Uterus (tissue), 4 donors: ENCODE measurements around the gene CIROP. TPM values are rescaled to one million over a fixed set of nuclear protein-coding genes. Genes with fewer than 3 reads are reported as not detected.

Experiments
- DNase-seq, 2 donors: peaks; one replicate each; pipeline ENCODE4 v3.0.0-alpha.2; 2019 to 2020
- H3K27ac ChIP-seq, 2 donors: fragments of 200-600 bp; sonication (generic); 1 replicate in 1 of 2; 2 replicates in 1 of 2; pipeline ENCODE4 v1.5.1; 2016 to 2018
- H3K27me3 ChIP-seq, 2 donors: fragments of 200-600 bp; sonication (generic); one replicate each; pipeline ENCODE4 v1.5.1; 2018 to 2019; ENCODE audit warnings: control low read depth in 1 of 2
- H3K36me3 ChIP-seq, 2 donors: fragments of 200-600 bp; sonication (generic); one replicate each; pipeline ENCODE4 v1.5.1; 2019; ENCODE audit warnings: control low read depth in 1 of 2
- H3K4me1 ChIP-seq, 2 donors: fragments of 200-600 bp; sonication (generic); one replicate each; pipeline ENCODE4 v1.5.1; 2018 to 2019; ENCODE audit warnings: control low read depth in 1 of 2
- H3K4me3 ChIP-seq, 2 donors: fragments of 200-600 bp; sonication (generic); 1 replicate in 1 of 2; 2 replicates in 1 of 2; pipeline ENCODE4 v1.5.1; 2018 to 2019; ENCODE audit warnings: mild to moderate bottlenecking in 1 of 2
- H3K9me3 ChIP-seq, 2 donors: fragments of 200-600 bp; sonication (generic); one replicate each; pipeline ENCODE4 v1.5.1; 2019; ENCODE audit warnings: control low read depth in 1 of 2
- CTCF ChIP-seq, 4 experiments: fragments of 200-600 bp in 2 of 4; fragments of 450-650 bp in 2 of 4; sonication (generic) in 2 of 4; IDR thresholded peaks; one replicate each; pipeline ENCODE4 v1.5.1; 2016 to 2019; ENCODE audit warnings: antibody characterized with exemption in 4 of 4, mild to moderate bottlenecking in 2 of 4, moderate library complexity in 1 of 4
- POLR2A ChIP-seq, 2 donors: fragments of 450-650 bp; IDR thresholded peaks; one replicate each; pipeline ENCODE4 v1.6.1; 2016; ENCODE audit warnings: antibody characterized with exemption in 2 of 2, mild to moderate bottlenecking in 1 of 2, moderate library complexity in 1 of 2
- intact Hi-C: fragments of 100-400 bp; cut with DNase I; formaldehyde crosslinking; loops from one replicate; pipeline ENCODE4 v1.15.1; 2023; ENCODE audit warnings: low total_unique reads
- total RNA-seq, 4 donors: library from RNA; depleted of rRNA in 3 of 4; stranded (reverse); fragments of >200 nt in 3 of 4; gene quantifications; one replicate each; pipeline versions ENCODE4 v1.1.0 to v1.2.4, GENCODE V29; 2014 to 2023
- donor health status: DM: yes; HTN: yes; CAD: no.

The CIROP gene
- total RNA-seq, 4 donors from 2014 or later, result not detected

GRCh38 chr14:23093526-23093925 lies 11.3 kb downstream of the CIROP start:
- no peaks in the 10 kb centered on the region for H3K4me1 ChIP-seq
- no peak for TF ChIP-seq CTCF (IDR thresholded peaks at IDR 0.05)
- TF ChIP-seq POLR2A (IDR thresholded peaks at IDR 0.05), result no peak
- H3K4me3 ChIP-seq, result peak overlapping the region in 1 of 2 donors; percentile 92
- H3K27me3 ChIP-seq, result no peaks in the 10 kb centered on the region
- peak overlapping the region; percentile 99 to 100 for H3K27ac ChIP-seq
- no peaks in the 10 kb centered on the region for H3K9me3 ChIP-seq
- no peaks in the 10 kb centered on the region for H3K36me3 ChIP-seq
- intact Hi-C loops, result no loop called here
- DNase-seq, result no peak

- no peaks in the 10 kb centered on the region for H3K27me3 ChIP-seq
- no peaks in the 10 kb centered on the region for H3K9me3 ChIP-seq
- intact Hi-C loops, result no loop called here
- TF ChIP-seq CTCF (IDR thresholded peaks at IDR 0.05), result no peak
- TF ChIP-seq POLR2A (IDR thresholded peaks at IDR 0.05), result no peak
- no peaks in the 10 kb centered on the region for H3K4me1 ChIP-seq
- H3K36me3 ChIP-seq, result no peaks in the 10 kb centered on the region
- no peak for DNase-seq
- H3K27ac ChIP-seq, result no peak overlapping the region
- H3K4me3 ChIP-seq, result no peak overlapping the region
Observed at GRCh38 chr14:23093104-23093503, 11.7 kb downstream of the CIROP start.

GRCh38 chr14:23091294-23092225 lies 13.2 kb downstream of the CIROP start:
- H3K27ac ChIP-seq, result no peak overlapping the region
- H3K4me3 ChIP-seq, result no peak overlapping the region
- H3K9me3 ChIP-seq, result no peaks in the 10 kb centered on the region
- H3K4me1 ChIP-seq, result no peaks in the 10 kb centered on the region
- no peak for DNase-seq
- H3K27me3 ChIP-seq, result no peaks in the 10 kb centered on the region
- TF ChIP-seq CTCF (IDR thresholded peaks at IDR 0.05) (no peak), POLR2A (IDR thresholded peaks at IDR 0.05) (no peak)
- intact Hi-C loops, result no loop called here
- no peaks in the 10 kb centered on the region for H3K36me3 ChIP-seq

GRCh38 chr14:23090254-23090636 lies 14.5 kb downstream of the CIROP start:
- no peak for TF ChIP-seq POLR2A (IDR thresholded peaks at IDR 0.05)
- TF ChIP-seq CTCF (IDR thresholded peaks at IDR 0.05), result no peak
- Histone ChIP-seq H3K27me3 (no peaks in the 10 kb centered on the region), H3K36me3 (no peaks in the 10 kb centered on the region), H3K4me3 (no peak overlapping the region), H3K9me3 (no peaks in the 10 kb centered on the region), H3K4me1 (no peaks in the 10 kb centered on the region), H3K27ac (no peak overlapping the region)
- DNase-seq, result no peak
- intact Hi-C loops, result no loop called here

GRCh38 chr14:23089498-23090253 lies 15.1 kb downstream of the CIROP start:
- no peaks in the 10 kb centered on the region for H3K4me1 ChIP-seq
- no peaks in the 10 kb centered on the region for H3K27me3 ChIP-seq
- TF ChIP-seq POLR2A (IDR thresholded peaks at IDR 0.05) (no peak), CTCF (IDR thresholded peaks at IDR 0.05) (no peak)
- no peaks in the 10 kb centered on the region for H3K9me3 ChIP-seq
- no peak overlapping the region for H3K4me3 ChIP-seq
- H3K36me3 ChIP-seq, result no peaks in the 10 kb centered on the region
- no peak for DNase-seq
- intact Hi-C loops, result no loop called here
- H3K27ac ChIP-seq, result no peak overlapping the region
